NCI-H526 treated with DMSO at 0.1 percent for 48 hours (cell line): Measurements from ENCODE around the gene METTL14.

Experiments used
- DNase-seq: peaks from one replicate; lab custom pipeline; 2025; lab: John Stamatoyannopoulos, UW

Gene METTL14

GRCh38 chr4:118759481-118759880 is 74.3 kb downstream of the METTL14 start:
- DNase-seq, result no peak

GRCh38 chr4:118760092-118760491 is 74.9 kb downstream of the METTL14 start:
- no peak for DNase-seq

- DNase-seq, result no peak
These were observed 75.3 kb downstream of the METTL14 start for GRCh38 chr4:118760493-118760892.

- DNase-seq, result no peak
These were observed 76.3 kb downstream of the METTL14 start for GRCh38 chr4:118761397-118762016.

- no peak for DNase-seq
These were observed 77.0 kb downstream of the METTL14 start for GRCh38 chr4:118762155-118762554.

- DNase-seq, result no peak
These were observed 77.7 kb downstream of the METTL14 start for GRCh38 chr4:118762730-118763477.
